Activated CD8-positive, alpha-beta T cell treated with anti-CD3 and anti-CD28 coated beads for 36 hours (primary cell): ENCODE results near the gene ZBTB46. TPM values are rescaled to one million over a fixed set of nuclear protein-coding genes. Genes with fewer than 3 reads are reported as not detected.

ENCODE experiments used
- ATAC-seq: fragments of 200-7000 bp; cut with Tn5 transposase; one replicate; pipeline ENCODE4 v1.10.0; 2021; ENCODE audit warnings: mild to moderate bottlenecking, moderate library complexity
- CTCF ChIA-PET: fragments of 350-600 bp; sonication (Branson Sonifier 250); formaldehyde crosslinking; loops from one replicate; lab custom pipeline; 2021; ENCODE audit warnings: antibody characterized with exemption; lab: Charles Lee
- POLR2A ChIA-PET: fragments of 350-600 bp; sonication (Branson Sonifier 250); formaldehyde crosslinking; loops from one replicate; lab custom pipeline; 2021; ENCODE audit warnings: antibody characterized with exemption; lab: Charles Lee
- DNase-seq: peaks from one replicate; pipeline ENCODE4 v3.0.0-alpha.2; 2020
- H3K27ac Mint-ChIP-seq: one replicate; pipeline ENCODE4 v1.8.0; 2021; ENCODE audit warnings: mild to moderate bottlenecking, mixed read lengths
- H3K27me3 Mint-ChIP-seq: one replicate; pipeline ENCODE4 v1.8.0; 2021; ENCODE audit warnings: mixed read lengths
- H3K36me3 Mint-ChIP-seq: one replicate; pipeline ENCODE4 v1.8.0; 2021; ENCODE audit warnings: low read depth, mixed read lengths
- H3K4me1 Mint-ChIP-seq: one replicate; pipeline ENCODE4 v1.8.0; 2021; ENCODE audit warnings: low read depth, mixed read lengths
- H3K4me3 Mint-ChIP-seq: one replicate; pipeline ENCODE4 v1.8.0; 2021; ENCODE audit warnings: mild to moderate bottlenecking, moderate library complexity, mixed read lengths
- H3K9me3 Mint-ChIP-seq: one replicate; pipeline ENCODE4 v1.8.0; 2021; ENCODE audit warnings: mixed read lengths
- CTCF ChIP-seq: fragments of 200-600 bp; IDR thresholded peaks from one replicate; pipeline ENCODE4 v1.8.0; 2022; ENCODE audit warnings: antibody characterized with exemption, mild to moderate bottlenecking
- intact Hi-C: fragments of 100-400 bp; cut with micrococcal nuclease; formaldehyde crosslinking; loops from one replicate; pipeline ENCODE4 v1.10.0; 2022
- total RNA-seq, 2 experiments: library from RNA; stranded (reverse); gene quantifications; one replicate each; pipeline ENCODE4 v1.2.3, GENCODE V29; 2021

The ZBTB46 gene
- total RNA-seq, 2 experiments from 2014 or later: 0.31 to 0.38 TPM

GRCh38 chr20:63821811-63822210 lies 9.3 kb downstream of the ZBTB46 start:
- POLR2A ChIA-PET: no interaction called here
- ATAC-seq: no peak

GRCh38 chr20:63819224-63819921 lies 11.7 kb downstream of the ZBTB46 start:
- DNase-seq: no peak
- H3K27me3 Mint-ChIP-seq: no peaks in the 10 kb centered on the region
- intact Hi-C loops: no loop called here
- ATAC-seq: no peak
- POLR2A ChIA-PET: no interaction called here
- H3K4me3 Mint-ChIP-seq: no peak overlapping the region
- H3K27ac Mint-ChIP-seq: no peak overlapping the region
- no peak for TF ChIP-seq CTCF
- no peaks in the 10 kb centered on the region for H3K4me1 Mint-ChIP-seq
- CTCF ChIA-PET: no interaction called here
- no peaks in the 10 kb centered on the region for H3K36me3 Mint-ChIP-seq
- H3K9me3 Mint-ChIP-seq: no peaks in the 10 kb centered on the region

More at GRCh38 chr20:63821811-63822210, 9.3 kb downstream of the ZBTB46 start:
- H3K9me3 Mint-ChIP-seq: no peaks in the 10 kb centered on the region
- no peak for DNase-seq
- no peaks in the 10 kb centered on the region for H3K36me3 Mint-ChIP-seq
- no peak overlapping the region for H3K4me3 Mint-ChIP-seq
- H3K27ac Mint-ChIP-seq: no peak overlapping the region
- no peak for TF ChIP-seq CTCF
- H3K27me3 Mint-ChIP-seq: peaks cover 12% of the 10 kb centered on the region
- CTCF ChIA-PET: no interaction called here
- H3K4me1 Mint-ChIP-seq: peaks cover 8% of the 10 kb centered on the region
- intact Hi-C loops: no loop called here

GRCh38 chr20:63815615-63816253 lies 15.3 kb downstream of the ZBTB46 start:
- intact Hi-C loops: no loop called here
- ATAC-seq (no peak), DNase-seq (no peak)
- CTCF ChIA-PET: no interaction called here
- no peaks in the 10 kb centered on the region for H3K9me3 Mint-ChIP-seq
- POLR2A ChIA-PET: no interaction called here
- no peak overlapping the region for H3K4me3 Mint-ChIP-seq
- H3K36me3 Mint-ChIP-seq: no peaks in the 10 kb centered on the region
- H3K4me1 Mint-ChIP-seq: no peaks in the 10 kb centered on the region
- H3K27me3 Mint-ChIP-seq: no peaks in the 10 kb centered on the region
- H3K27ac Mint-ChIP-seq: no peak overlapping the region
- TF ChIP-seq CTCF: no peak

- ATAC-seq: no peak
- intact Hi-C loops: no loop called here
- no peaks in the 10 kb centered on the region for H3K4me1 Mint-ChIP-seq
- H3K36me3 Mint-ChIP-seq: no peaks in the 10 kb centered on the region
- TF ChIP-seq CTCF: no peak
- no peak overlapping the region for H3K27ac Mint-ChIP-seq
- ChIA-PET CTCF (no interaction called here), POLR2A (no interaction called here)
- DNase-seq: no peak
- H3K4me3 Mint-ChIP-seq: no peak overlapping the region
- no peaks in the 10 kb centered on the region for H3K27me3 Mint-ChIP-seq
- H3K9me3 Mint-ChIP-seq: no peaks in the 10 kb centered on the region
Measured at GRCh38 chr20:63814891-63815614, 16.0 kb downstream of the ZBTB46 start.

GRCh38 chr20:63811491-63811875 lies 19.6 kb downstream of the ZBTB46 start:
- no peak overlapping the region for H3K4me3 Mint-ChIP-seq
- H3K4me1 Mint-ChIP-seq: no peaks in the 10 kb centered on the region
- ChIA-PET POLR2A (interaction anchor here (1.3 kb wide), 1 partner anchor 17 kb away, joined by 3 read pairs; no protein-coding TSS in a partner anchor), CTCF (no interaction called here)
- no peak overlapping the region for H3K27ac Mint-ChIP-seq
- ATAC-seq (no peak), DNase-seq (no peak)
- intact Hi-C loops: no loop called here
- no peaks in the 10 kb centered on the region for H3K27me3 Mint-ChIP-seq
- no peak for TF ChIP-seq CTCF
- no peaks in the 10 kb centered on the region for H3K36me3 Mint-ChIP-seq
- no peaks in the 10 kb centered on the region for H3K9me3 Mint-ChIP-seq
